CD4-positive, alpha-beta T cell treated with Interleukin-4 for 4 hours (primary cell): ENCODE results near the gene SEPTIN5.
"Not testable (repeated sequence)": the region's sequence is repeated elsewhere in the genome, so short reads cannot be mapped to it uniquely, and the experiment has no call there.

Experiments
- DNase-seq: peaks from one replicate; pipeline ENCODE4 v3.0.0-alpha.2; 2020

Gene SEPTIN5

GRCh38 chr22:19714312-19715187 is at the start of gene SEPTIN5:
SEPTIN5 (plus strand) TSS chr22:19714503; CDS start chr22:19714589, 86 bp downstream.
- no peak for DNase-seq

GRCh38 chr22:19664951-19665783 is 49.1 kb upstream of the SEPTIN5 start:
- DNase-seq: no peak

GRCh38 chr22:19665784-19666672 is 48.3 kb upstream of the SEPTIN5 start:
- no peak for DNase-seq

- DNase-seq: no peak
Observed at GRCh38 chr22:19666673-19667593, 47.4 kb upstream of the SEPTIN5 start.

- DNase-seq: no peak
Observed at GRCh38 chr22:19667872-19668740, 46.2 kb upstream of the SEPTIN5 start.

- no peak for DNase-seq
Observed at GRCh38 chr22:19668748-19669147, 45.6 kb upstream of the SEPTIN5 start.

GRCh38 chr22:19669570-19669969 is 44.7 kb upstream of the SEPTIN5 start:
- DNase-seq: no peak

- no peak for DNase-seq
Observed at GRCh38 chr22:19671316-19671715, 43.0 kb upstream of the SEPTIN5 start.

- DNase-seq: no peak
Observed at GRCh38 chr22:19672054-19672776, 42.1 kb upstream of the SEPTIN5 start.

- DNase-seq: no peak
Observed at GRCh38 chr22:19673660-19674059, 40.6 kb upstream of the SEPTIN5 start.

GRCh38 chr22:19674129-19674928 is 40.0 kb upstream of the SEPTIN5 start:
- DNase-seq: no peak

GRCh38 chr22:19674929-19675253 is 39.4 kb upstream of the SEPTIN5 start:
- no peak for DNase-seq

GRCh38 chr22:19675428-19675827 is 38.9 kb upstream of the SEPTIN5 start:
- no peak for DNase-seq

GRCh38 chr22:19676437-19676836 is 37.9 kb upstream of the SEPTIN5 start:
- not testable (repeated sequence) for DNase-seq

GRCh38 chr22:19678949-19679521 is 35.3 kb upstream of the SEPTIN5 start:
- no peak for DNase-seq

- peak; percentile 10 for DNase-seq
Observed at GRCh38 chr22:19679522-19680101, 34.7 kb upstream of the SEPTIN5 start.

GRCh38 chr22:19680287-19680881 is 33.9 kb upstream of the SEPTIN5 start:
- no peak for DNase-seq
